Right lobe of liver (tissue), 6 donors: Measurements from ENCODE around the gene MRPS7. TPM values are rescaled to one million over a fixed set of nuclear protein-coding genes. Genes with fewer than 3 reads are reported as not detected.

Experiments
- ATAC-seq, 4 donors: fragments of 200-7000 bp; cut with Tn5 transposase; one replicate each; pipeline ENCODE4 v1.9.1; 2020; ENCODE audit warnings: mild to moderate bottlenecking in 4 of 4, moderate library complexity in 4 of 4
- DNase-seq, 3 donors: peaks; one replicate each; pipeline ENCODE4 v3.0.0-alpha.2; 2020
- H3K27ac ChIP-seq, 3 donors: fragments of 200-600 bp; one replicate each; pipeline ENCODE4 v1.8.0; 2022
- H3K27me3 ChIP-seq, 2 donors: fragments of 200-600 bp; one replicate each; pipeline ENCODE4 v1.8.0; 2022
- H3K36me3 ChIP-seq, 4 donors: fragments of 200-600 bp; sonication (generic) in 1 of 4; one replicate each; pipeline versions ENCODE4 v1.5.1 to v1.8.0; 2017 to 2022; ENCODE audit warnings: control low read depth in 1 of 4
- H3K4me1 ChIP-seq, 4 donors: fragments of 200-600 bp; sonication (generic) in 1 of 4; one replicate each; pipeline versions ENCODE4 v1.5.1 to v1.8.0; 2017 to 2022; ENCODE audit warnings: control low read depth in 1 of 4
- H3K4me3 ChIP-seq, 3 donors: fragments of 200-600 bp; one replicate each; pipeline ENCODE4 v1.8.0; 2022
- H3K9me3 ChIP-seq, 4 donors: fragments of 200-600 bp; sonication (generic) in 1 of 4; one replicate each; pipeline versions ENCODE4 v1.5.1 to v1.8.0; 2017 to 2022; ENCODE audit warnings: control low read depth in 1 of 4
- CTCF ChIP-seq, 4 donors: fragments of 200-600 bp in 3 of 4; fragments of 450-650 bp in 1 of 4; IDR thresholded peaks; one replicate each; pipeline versions ENCODE4 v1.5.1 to v1.8.0; 2016 to 2022; ENCODE audit warnings: antibody characterized with exemption in 4 of 4, mild to moderate bottlenecking in 2 of 4
- POLR2A ChIP-seq: fragments of 450-650 bp; IDR thresholded peaks from one replicate; pipeline ENCODE4 v1.6.1; 2017; ENCODE audit warnings: antibody characterized with exemption, mild to moderate bottlenecking
- WGBS: methylation state at CpG from one replicate; pipeline ENCODE4 v1.1.6; 2018; ENCODE audit warnings: low coverage, low lambda C conversion rate; ENCODE audit not compliant: insufficient coverage; ENCODE audit errors: missing lambda C conversion rate; 5-methylcytosine and 5-hydroxymethylcytosine counted together
- intact Hi-C, 2 donors: fragments of 100-400 bp; cut with DNase I; formaldehyde crosslinking; loops; one replicate each; pipeline versions ENCODE4 v1.11.2 to v1.14.1; 2022
- total RNA-seq, 6 experiments: library from RNA; depleted of rRNA in 2 of 6; stranded (reverse); fragments of >200 nt in 2 of 6; fragmentation: NEBNext Ultra II Directional in 3 of 6; extraction: Animal tissue kit (Norgen Biotek cat#: 25700) in 3 of 6; gene quantifications; one replicate each; pipeline versions ENCODE4 v1.1.0 to v1.2.4, GENCODE V29; 2016 to 2023
- donor health status: DM: no; HTN: yes; CAD: no.
- donor health status: DM: no; HTN: no; CAD: no.
- donor health status: DM: no; HTN: no; CAD: no.
- donor health status: DM: no; HTN: yes; CAD: no.
- donor health status: DM: no; HTN: yes; CAD: no.

MRPS7 gene
- total RNA-seq, 6 experiments from 2014 or later, result 29.6 to 37.2 (median 33.7) TPM

- intact Hi-C loops, result no loop called here
- DNase-seq (no peak), ATAC-seq (no peak)
- TF ChIP-seq POLR2A, result no peak
- TF ChIP-seq CTCF (IDR thresholded peaks at IDR 0.05), result no peak
- Histone ChIP-seq H3K4me1 (peaks cover 0 to 3% (median 0%) of the 10 kb centered on the region in 4 donors), H3K36me3 (peaks cover 0 to 81% (median 24%) of the 10 kb centered on the region in 4 donors), H3K27me3 (no peaks in the 10 kb centered on the region), H3K27ac (no peak overlapping the region), H3K9me3 (no peaks in the 10 kb centered on the region), H3K4me3 (no peak overlapping the region)
- 92% methylated on average over 8 of the region's 9 CpGs for WGBS
These were observed 20.2 kb upstream of the MRPS7 start for GRCh38 chr17:75241502-75241901.

DNA sequence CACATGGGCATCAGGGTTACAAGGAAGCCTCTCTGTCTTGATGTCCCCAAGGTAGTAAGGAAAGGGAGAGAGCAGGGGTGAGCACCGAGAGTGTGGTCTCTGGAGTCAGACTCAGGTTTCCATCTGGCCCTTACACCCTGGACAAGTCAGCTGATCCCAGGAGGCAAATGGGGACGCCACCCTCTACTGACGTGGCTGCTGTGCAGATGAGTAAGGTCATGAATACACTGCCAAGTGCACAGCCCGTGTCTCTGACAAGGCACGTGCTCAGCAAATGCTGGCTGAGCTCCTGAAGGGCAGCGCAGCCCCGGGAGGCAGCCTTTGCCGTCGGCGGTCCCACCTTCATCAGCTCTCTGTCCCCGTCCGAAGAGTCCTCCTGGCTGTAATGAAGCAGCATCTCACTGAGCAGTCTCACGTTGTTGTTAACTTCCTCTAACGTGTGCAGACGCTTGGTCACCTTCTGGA is 19.7 kb upstream of the MRPS7 start:
- Histone ChIP-seq H3K27me3 (no peaks in the 10 kb centered on the region), H3K9me3 (no peaks in the 10 kb centered on the region), H3K36me3 (peaks cover 0 to 76% (median 21%) of the 10 kb centered on the region in 4 donors), H3K27ac (no peak overlapping the region), H3K4me1 (peaks cover 0 to 3% (median 0%) of the 10 kb centered on the region in 4 donors), H3K4me3 (no peak overlapping the region)
- ATAC-seq (no peak), DNase-seq (no peak)
- 100% methylated on average over 2 of the region's 15 CpGs for WGBS
- TF ChIP-seq CTCF (IDR thresholded peaks at IDR 0.05), result no peak
- intact Hi-C loops, result no loop called here

GRCh38 chr17:75242461-75243042 is 19.1 kb upstream of the MRPS7 start:
- Histone ChIP-seq H3K9me3 (no peaks in the 10 kb centered on the region), H3K4me3 (no peak overlapping the region), H3K27ac (no peak overlapping the region), H3K27me3 (no peaks in the 10 kb centered on the region), H3K4me1 (peaks cover 0 to 3% (median 0%) of the 10 kb centered on the region in 4 donors), H3K36me3 (peaks cover 0 to 71% (median 19%) of the 10 kb centered on the region in 4 donors)
- no peak for TF ChIP-seq CTCF (IDR thresholded peaks at IDR 0.05)
- TF ChIP-seq POLR2A, result no peak
- intact Hi-C loops, result no loop called here
- DNase-seq, result no peak
- ATAC-seq, result no peak
- WGBS, result 73% methylated on average over 8 of the region's 17 CpGs

DNA sequence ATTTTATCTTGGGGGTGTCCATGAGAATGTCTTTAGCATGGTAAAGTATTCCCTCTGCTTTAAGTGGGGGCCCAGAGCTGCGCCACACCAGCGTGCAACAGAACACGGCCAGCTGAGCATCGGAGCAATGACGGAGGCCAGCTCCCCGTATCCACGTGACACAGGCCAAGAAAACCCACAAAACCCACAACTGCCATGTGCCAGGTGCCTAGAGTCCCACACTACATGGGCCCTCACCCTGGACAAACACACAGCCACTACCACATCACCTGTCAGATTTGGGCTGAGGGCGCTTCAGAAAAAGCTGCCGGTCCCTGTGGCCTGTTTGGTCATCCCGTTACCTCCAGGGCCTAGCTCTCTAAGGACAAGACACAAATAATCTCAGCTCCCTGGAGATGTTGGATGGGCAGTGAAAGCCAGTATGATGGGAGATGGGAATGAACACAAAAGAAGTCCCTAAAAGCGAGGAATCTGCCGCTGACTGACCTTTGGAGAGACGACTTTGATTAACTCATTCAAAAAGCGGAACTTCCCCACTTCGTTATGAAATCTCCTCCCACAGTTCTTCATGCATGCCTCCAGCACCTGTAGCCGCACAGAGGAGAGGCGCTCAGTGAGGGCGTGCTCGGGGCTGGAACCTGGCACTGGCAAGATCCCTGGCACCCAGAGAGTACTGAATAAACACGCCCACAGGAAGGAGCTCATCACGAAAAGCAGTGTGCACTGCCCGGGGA is 17.4 kb upstream of the MRPS7 start:
- H3K27ac ChIP-seq, result no peak overlapping the region
- WGBS, result 62% methylated on average over 9 of the region's 22 CpGs
- intact Hi-C loops, result no loop called here
- no peaks in the 10 kb centered on the region for H3K27me3 ChIP-seq
- no peaks in the 10 kb centered on the region for H3K4me1 ChIP-seq
- TF ChIP-seq POLR2A, result no peak
- no peak for TF ChIP-seq CTCF (IDR thresholded peaks at IDR 0.05)
- DNase-seq (no peak), ATAC-seq (peak in 1 of 4 donors; percentile 67)
- H3K4me3 ChIP-seq, result no peak overlapping the region
- H3K36me3 ChIP-seq, result peaks cover 0 to 63% (median 15%) of the 10 kb centered on the region in 4 donors
- H3K9me3 ChIP-seq, result no peaks in the 10 kb centered on the region
